SU-DHL-6 (cell line): Measurements from ENCODE around the gene PDZD8.

Experiments used
- CTCF ChIP-seq: fragments of 200-600 bp; sonication (generic); IDR thresholded peaks from one replicate; pipeline ENCODE4 v1.5.1; 2017; ENCODE audit warnings: antibody characterized with exemption, mild to moderate bottlenecking, low read length, moderate library complexity; ENCODE audit not compliant: insufficient read depth, poor library complexity, severe bottlenecking
- EZH2phosphoT487 ChIP-seq: fragments of 200-600 bp; sonication (generic), shearing (Covaris generic); conservative IDR thresholded peaks from 2 replicates; pipeline ENCODE4 v1.6.1; 2018; ENCODE audit warnings: mild to moderate bottlenecking, antibody characterized with exemption, low read length, moderate library complexity, mixed read lengths

GRCh38 chr10:117284716-117285494 is 90.3 kb downstream of the PDZD8 start:
- TF ChIP-seq CTCF (no peak), EZH2phosphoT487 (no peak)
